Fibroblast of lung (primary cell): ENCODE results near the gene COL26A1.

Source experiments
- CTCF ChIP-seq, 2 donors: IDR thresholded peaks in 1 of 2; conservative IDR thresholded peaks in 1 of 2; 1 replicate in 1 of 2; 2 replicates in 1 of 2; pipeline ENCODE4 v1.5.1; 2011 to 2012; ENCODE audit warnings: low read length in 2 of 2, control low read depth in 1 of 2, inconsistent platforms in 1 of 2, low read depth in 1 of 2, mild to moderate bottlenecking in 1 of 2
- EZH2 ChIP-seq: IDR thresholded peaks from 2 replicates; pipeline ENCODE4 v1.5.1; 2012; ENCODE audit warnings: low read length, control low read depth, mild to moderate bottlenecking; ENCODE audit errors: missing control alignments

- TF ChIP-seq CTCF (conservative IDR thresholded peaks at IDR 0.05 in 1 of 2, IDR thresholded peaks at IDR 0.05 in 1 of 2; ENCODE audit: low read depth in 1 of 2, low read length in 2 of 2), result no peak
- TF ChIP-seq EZH2, result no peak
Measured at GRCh38 chr7:101374990-101375389, 12.3 kb downstream of the COL26A1 start.
